ENCODE data around the gene ZNF492. TPM values are rescaled to one million over a fixed set of nuclear protein-coding genes. Genes with fewer than 3 reads are reported as not detected.

Gene ZNF492
- total and polyA plus RNA-seq, 10 of the 15 experiments (the other 5 are each of a cell fraction or from before 2014, with no cell fraction given), result not detected

- BruUV-seq (replicated peaks), result no TSS peak
- POLR2A ChIA-PET, result no interaction called here
- CTCF ChIA-PET, result no interaction called here
- TF ChIP-seq TCF7 (IDR thresholded peaks at IDR 0.05; ENCODE audit: borderline replicate concordance) (no peak), NFIC (IDR thresholded peaks at IDR 0.05; ENCODE audit: low read depth, low read length) (no peak), MTA2 (IDR thresholded peaks at IDR 0.05; ENCODE audit: low read depth) (no peak), IRF3 (IDR thresholded peaks at IDR 0.05) (no peak), RBBP5 (conservative IDR thresholded peaks at IDR 0.05) (no peak), SIN3A (IDR thresholded peaks at IDR 0.05; ENCODE audit: low read depth, low read length) (no peak), CEBPZ (IDR thresholded peaks at IDR 0.05; ENCODE audit: low read depth, low read length) (no peak), BCLAF1 (IDR thresholded peaks at IDR 0.05) (no peak), MXI1 (IDR thresholded peaks at IDR 0.05; ENCODE audit: low read depth, low read length) (no peak), EED (IDR thresholded peaks at IDR 0.05; ENCODE audit: low read depth) (no peak), BMI1 (IDR thresholded peaks at IDR 0.05; ENCODE audit: borderline replicate concordance) (no peak), RAD21 (IDR thresholded peaks at IDR 0.05; ENCODE audit: insufficient read depth, low read depth, low read length) (no peak), NR2C2 (IDR thresholded peaks at IDR 0.05; ENCODE audit: borderline replicate concordance, control insufficient read depth, insufficient read length, low read depth) (no peak), SPI1 (IDR thresholded peaks at IDR 0.05; ENCODE audit: borderline replicate concordance, insufficient read depth, low read depth, low read length) (no peak)
- TF ChIP-seq, protein P1, sequence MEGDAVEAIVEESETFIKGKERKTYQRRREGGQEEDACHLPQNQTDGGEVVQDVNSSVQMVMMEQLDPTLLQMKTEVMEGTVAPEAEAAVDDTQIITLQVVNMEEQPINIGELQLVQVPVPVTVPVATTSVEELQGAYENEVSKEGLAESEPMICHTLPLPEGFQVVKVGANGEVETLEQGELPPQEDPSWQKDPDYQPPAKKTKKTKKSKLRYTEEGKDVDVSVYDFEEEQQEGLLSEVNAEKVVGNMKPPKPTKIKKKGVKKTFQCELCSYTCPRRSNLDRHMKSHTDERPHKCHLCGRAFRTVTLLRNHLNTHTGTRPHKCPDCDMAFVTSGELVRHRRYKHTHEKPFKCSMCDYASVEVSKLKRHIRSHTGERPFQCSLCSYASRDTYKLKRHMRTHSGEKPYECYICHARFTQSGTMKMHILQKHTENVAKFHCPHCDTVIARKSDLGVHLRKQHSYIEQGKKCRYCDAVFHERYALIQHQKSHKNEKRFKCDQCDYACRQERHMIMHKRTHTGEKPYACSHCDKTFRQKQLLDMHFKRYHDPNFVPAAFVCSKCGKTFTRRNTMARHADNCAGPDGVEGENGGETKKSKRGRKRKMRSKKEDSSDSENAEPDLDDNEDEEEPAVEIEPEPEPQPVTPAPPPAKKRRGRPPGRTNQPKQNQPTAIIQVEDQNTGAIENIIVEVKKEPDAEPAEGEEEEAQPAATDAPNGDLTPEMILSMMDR (IDR thresholded peaks at IDR 0.05 in 2 of 3, conservative IDR thresholded peaks at IDR 0.05 in 1 of 3; ENCODE audit: control insufficient read depth in 2 of 3, extremely low read depth in 1 of 3, insufficient read depth in 1 of 3, low read depth in 3 of 3, low read length in 3 of 3), result no peak
Measured at GRCh38 chr19:22708983-22709382, 74.9 kb downstream of the ZNF492 start.

More at GRCh38 chr19:22708983-22709382, 74.9 kb downstream of the ZNF492 start:
- H3K4me3 ChIP-seq, result no peak overlapping the region
- RAD21 ChIA-PET (ENCODE audit: unreplicated experiment), result no interaction called here
- no peak overlapping the region for H3K4me2 ChIP-seq (ENCODE audit: control insufficient read depth, insufficient read depth)
- no peaks in the 10 kb centered on the region for H3K79me2 ChIP-seq (ENCODE audit: control insufficient read depth, insufficient read depth, low read length)
- H3K27me3 ChIP-seq (replicated peaks in 1 of 2; ENCODE audit: control insufficient read depth in 2 of 2, insufficient read depth in 2 of 2, low read length in 1 of 2), result no peaks in the 10 kb centered on the region
- FAIRE-seq (no peak), ATAC-seq (no peak), DNase-seq (ENCODE audit: low read depth, low spot score) (no peak)
- in situ Hi-C loops (cut with MboI) (no loop called here), intact Hi-C loops (cut with micrococcal nuclease; ENCODE audit: unreplicated experiment) (no loop called here)
- H2AFZ ChIP-seq (ENCODE audit: control insufficient read depth, low read depth, low read length), result no peak overlapping the region
- no peak overlapping the region for H3K27ac ChIP-seq (ENCODE audit: control insufficient read depth, insufficient read depth)
- H3K4me1 ChIP-seq (ENCODE audit: control insufficient read depth, insufficient read depth, low read length), result no peaks in the 10 kb centered on the region
- SMC1A ChIA-PET (ENCODE audit: uncharacterized antibody, unreplicated experiment), result no interaction called here
- no peak overlapping the region for H3K9ac ChIP-seq (ENCODE audit: control insufficient read depth, insufficient read depth, low read length)
- H3K9me3 ChIP-seq (replicated peaks; ENCODE audit: control insufficient read depth, insufficient read depth, low read length), result no peaks in the 10 kb centered on the region; the same call in 2 of the 3 replicates
- no peaks in the 10 kb centered on the region for H3K36me3 ChIP-seq (ENCODE audit: control insufficient read depth in 2 of 2, insufficient read depth in 2 of 2, low read length in 1 of 2)
- H4K20me1 ChIP-seq (ENCODE audit: control insufficient read depth, insufficient read depth), result no peaks in the 10 kb centered on the region
- 66% methylated on average over 27 of the region's 27 CpGs for WGBS (ENCODE audit: insufficient coverage, insufficient replicate concordance, low lambda C conversion rate, missing lambda C conversion rate)
